Mesenteric fat pad (tissue), 1 donor: ENCODE measurements around the gene GPRIN3. TPM values are rescaled to one million over a fixed set of nuclear protein-coding genes. Genes with fewer than 3 reads are reported as not detected.
"Not testable (repeated sequence)": the region's sequence is repeated elsewhere in the genome, so short reads cannot be mapped to it uniquely, and the experiment has no call there.

ENCODE experiments used
- DNase-seq: peaks from one replicate; pipeline ENCODE4 v3.0.0-alpha.2; 2020; ENCODE audit warnings: low spot score
- total RNA-seq: library from RNA; stranded (reverse); fragmentation: NEBNext Ultra II Directional; extraction: Animal tissue kit (Norgen Biotek cat#: 25700); gene quantifications from one replicate; pipeline ENCODE4 v1.2.1, GENCODE V29; 2021
- donor health status: DM: yes; HTN: yes; CAD: no.

GPRIN3 gene
- total RNA-seq, 1 donor from 2014 or later: 6.2 TPM

GRCh38 chr4:89312066-89312465 is 4.5 kb upstream of the GPRIN3 start:
- no peak for DNase-seq

- no peak for DNase-seq
Observed at GRCh38 chr4:89311433-89311832, 3.8 kb upstream of the GPRIN3 start.

- not testable (repeated sequence) for DNase-seq
Observed at GRCh38 chr4:89309154-89309553, 1.6 kb upstream of the GPRIN3 start.

- DNase-seq: no peak
Observed at GRCh38 chr4:89308161-89308500, 531 bp upstream of the GPRIN3 start.

GRCh38 chr4:89307178-89307445 is 488 bp downstream of the GPRIN3 start:
- no peak for DNase-seq

GRCh38 chr4:89306486-89307177 is 968 bp downstream of the GPRIN3 start:
- DNase-seq: no peak

- no peak for DNase-seq
Observed at GRCh38 chr4:89305712-89306437, 1.7 kb downstream of the GPRIN3 start.

- DNase-seq: no peak
Observed at GRCh38 chr4:89305028-89305427, 2.6 kb downstream of the GPRIN3 start.

- DNase-seq: no peak
Observed at GRCh38 chr4:89303814-89304388, 3.7 kb downstream of the GPRIN3 start.

- no peak for DNase-seq
Observed at GRCh38 chr4:89303177-89303576, 4.4 kb downstream of the GPRIN3 start.

GRCh38 chr4:89301902-89302301 is 5.7 kb downstream of the GPRIN3 start:
- DNase-seq: no peak

GRCh38 chr4:89301003-89301402 is 6.6 kb downstream of the GPRIN3 start:
- no peak for DNase-seq

- no peak for DNase-seq
Observed at GRCh38 chr4:89300499-89300898, 7.1 kb downstream of the GPRIN3 start.

- DNase-seq: no peak
Observed at GRCh38 chr4:89300060-89300459, 7.5 kb downstream of the GPRIN3 start.

GRCh38 chr4:89299153-89299791 is 8.3 kb downstream of the GPRIN3 start:
- DNase-seq: no peak

GRCh38 chr4:89298788-89299152 is 8.8 kb downstream of the GPRIN3 start:
- no peak for DNase-seq

- no peak for DNase-seq
Observed at GRCh38 chr4:89298155-89298554, 9.4 kb downstream of the GPRIN3 start.

GRCh38 chr4:89296896-89297295 is 10.7 kb downstream of the GPRIN3 start:
- DNase-seq: no peak

- DNase-seq: no peak
Observed at GRCh38 chr4:89296399-89296798, 11.2 kb downstream of the GPRIN3 start.

GRCh38 chr4:89295415-89295927 is 12.1 kb downstream of the GPRIN3 start:
- DNase-seq: no peak

- DNase-seq: no peak
Observed at GRCh38 chr4:89294573-89295269, 12.9 kb downstream of the GPRIN3 start.

- DNase-seq: no peak
Observed at GRCh38 chr4:89293299-89293698, 14.3 kb downstream of the GPRIN3 start.
